Posterior cingulate gyrus (tissue), 11 donors: ENCODE measurements around the gene IFNW1.
"Not testable (repeated sequence)": the region's sequence is repeated elsewhere in the genome, so short reads cannot be mapped to it uniquely, and the experiment has no call there.

Source experiments
- DNase-seq, 10 donors: peaks; one replicate each; pipeline versions ENCODE4 v3.0.0 to v3.0.0-alpha.2; 2020 to 2021; ENCODE audit warnings: mixed read lengths in 3 of 10
- intact Hi-C: fragments of 100-400 bp; cut with DNase I; formaldehyde crosslinking; loops from one replicate; pipeline ENCODE4 v1.15.1; 2023

Gene IFNW1

GRCh38 chr9:21141427-21141882 is at the start of gene IFNW1:
Gene IFNW1, minus strand, starts transcription at chr9:21141832. Its CDS starts 262 bp downstream, at chr9:21141570.
- intact Hi-C loops = no loop called here
- no peak for DNase-seq

- DNase-seq, intact Hi-C loops: not testable (repeated sequence)
These were observed 45.9 kb upstream of the IFNW1 start, which contains the start of gene IFNA4 for GRCh38 chr9:21187487-21187886. Gene IFNA4, minus strand, starts transcription at chr9:21187587. Its CDS starts 56 bp downstream, at chr9:21187531.

- intact Hi-C loops, DNase-seq: not testable (repeated sequence)
These were observed 41.4 kb upstream of the IFNW1 start for GRCh38 chr9:21182810-21183736.

GRCh38 chr9:21174671-21175070 is 33.0 kb upstream of the IFNW1 start:
- intact Hi-C loops = no loop called here
- no peak for DNase-seq

- DNase-seq = no peak
- intact Hi-C loops = no loop called here
These were observed 30.5 kb upstream of the IFNW1 start for GRCh38 chr9:21172156-21172555.

- no peak for DNase-seq
- intact Hi-C loops = no loop called here
These were observed 29.7 kb upstream of the IFNW1 start for GRCh38 chr9:21171351-21171750.

- DNase-seq, intact Hi-C loops: not testable (repeated sequence)
These were observed 24.9 kb upstream of the IFNW1 start, which contains the start of gene IFNA21 for GRCh38 chr9:21166560-21166959. Gene IFNA21, minus strand, starts transcription at chr9:21166660. Its CDS starts 48 bp downstream, at chr9:21166612.

GRCh38 chr9:21165516-21165915 is 23.9 kb upstream of the IFNW1 start:
- DNase-seq = no peak
- intact Hi-C loops = no loop called here

- intact Hi-C loops = no loop called here
- DNase-seq = no peak
These were observed 18.5 kb upstream of the IFNW1 start for GRCh38 chr9:21160178-21160577.

GRCh38 chr9:21155501-21155900 is 13.9 kb upstream of the IFNW1 start:
- intact Hi-C loops = no loop called here
- DNase-seq = no peak

GRCh38 chr9:21154018-21154608 is 12.5 kb upstream of the IFNW1 start:
- peak in 3 of 10 donors; percentile 25 to 66 (median 63) for DNase-seq
- intact Hi-C loops = no loop called here

GRCh38 chr9:21153336-21154017 is 11.8 kb upstream of the IFNW1 start:
- peak in 4 of 10 donors; percentile 3 to 76 (median 38) for DNase-seq
- intact Hi-C loops = no loop called here

- DNase-seq = no peak
- intact Hi-C loops = no loop called here
These were observed 3.0 kb upstream of the IFNW1 start for GRCh38 chr9:21144603-21145002.

- DNase-seq = no peak
- intact Hi-C loops = loop anchor here (10.0 kb wide), 1 partner anchor 62 kb away; the partner anchor contains the start of gene IFNB1
These were observed 4.6 kb downstream of the IFNW1 start for GRCh38 chr9:21137020-21137419.

GRCh38 chr9:21135736-21136135 is 5.9 kb downstream of the IFNW1 start:
- intact Hi-C loops = loop anchor here (10.0 kb wide), 1 partner anchor 61 kb away; the partner anchor contains the start of gene IFNB1
- DNase-seq = no peak

- intact Hi-C loops, DNase-seq: not testable (repeated sequence)
These were observed 13.4 kb downstream of the IFNW1 start for GRCh38 chr9:21128186-21128585.

- DNase-seq = no peak
- intact Hi-C loops = no loop called here
These were observed 19.9 kb downstream of the IFNW1 start for GRCh38 chr9:21121595-21122251.

- DNase-seq = no peak
- intact Hi-C loops = no loop called here
These were observed 20.6 kb downstream of the IFNW1 start for GRCh38 chr9:21121079-21121478.

GRCh38 chr9:21119093-21119770 is 22.4 kb downstream of the IFNW1 start:
- DNase-seq = no peak
- intact Hi-C loops = no loop called here
